GM23248 (cell line): Measurements from ENCODE around the gene NR5A2. TPM values are rescaled to one million over a fixed set of nuclear protein-coding genes. Genes with fewer than 3 reads are reported as not detected.

Experiments
- DNase-seq: peaks from one replicate; pipeline ENCODE4 v3.0.0-alpha.2; 2015
- H2AFZ ChIP-seq: fragments of 200-600 bp; sonication (generic); 2 replicates; pipeline ENCODE4 v1.6.1; 2016; ENCODE audit warnings: antibody characterized with exemption
- H3F3A ChIP-seq: fragments of 200-600 bp; sonication (generic); 2 replicates; pipeline ENCODE4 v1.6.1; 2016; ENCODE audit warnings: mild to moderate bottlenecking, antibody characterized with exemption, mixed run types; ENCODE audit not compliant: insufficient read depth
- H3K27ac ChIP-seq: fragments of 200-600 bp; sonication (generic); 2 replicates; pipeline ENCODE4 v1.5.1; 2016; ENCODE audit warnings: mild to moderate bottlenecking
- H3K27me3 ChIP-seq: fragments of 200-600 bp; sonication (generic); replicated peaks from 2 replicates; pipeline ENCODE4 v1.6.1; 2016; ENCODE audit warnings: mild to moderate bottlenecking; ENCODE audit not compliant: insufficient read depth
- H3K36me3 ChIP-seq: fragments of 200-600 bp; sonication (generic); 2 replicates; pipeline ENCODE4 v1.6.1; 2016; ENCODE audit warnings: low read depth, mild to moderate bottlenecking
- H3K4me1 ChIP-seq: fragments of 200-600 bp; sonication (generic); 2 replicates; pipeline ENCODE4 v1.6.1; 2016; ENCODE audit warnings: mild to moderate bottlenecking; ENCODE audit not compliant: insufficient read depth
- H3K4me2 ChIP-seq: fragments of 200-600 bp; sonication (generic); one replicate; pipeline ENCODE4 v1.6.1; 2016; ENCODE audit warnings: mild to moderate bottlenecking; ENCODE audit not compliant: unreplicated experiment
- H3K4me3 ChIP-seq: fragments of 200-600 bp; sonication (generic); 2 replicates; pipeline ENCODE4 v1.5.1; 2016; ENCODE audit warnings: mild to moderate bottlenecking
- H3K79me2 ChIP-seq: fragments of 200-600 bp; sonication (generic); 2 replicates; pipeline ENCODE4 v1.6.1; 2016; ENCODE audit warnings: mild to moderate bottlenecking; ENCODE audit not compliant: insufficient read depth
- H3K9ac ChIP-seq: fragments of 200-600 bp; sonication (generic); 2 replicates; pipeline ENCODE4 v1.6.1; 2016; ENCODE audit warnings: mild to moderate bottlenecking
- H3K9me2 ChIP-seq: fragments of 200-600 bp; sonication (generic); 2 replicates; pipeline ENCODE4 v1.6.1; 2016; ENCODE audit warnings: mixed run types, mild to moderate bottlenecking, moderate library complexity; ENCODE audit not compliant: insufficient read depth
- H3K9me3 ChIP-seq: fragments of 200-600 bp; sonication (generic); one replicate; pipeline ENCODE4 v1.6.1; 2017; ENCODE audit warnings: low read depth
- H4K20me1 ChIP-seq: fragments of 200-600 bp; sonication (generic); 2 replicates; pipeline ENCODE4 v1.6.0; 2016; ENCODE audit not compliant: insufficient read depth
- EZH2 ChIP-seq: fragments of 200-600 bp; sonication (generic); IDR thresholded peaks from 2 replicates; pipeline ENCODE4 v1.6.1; 2018; ENCODE audit warnings: antibody characterized with exemption, mild to moderate bottlenecking; ENCODE audit not compliant: insufficient read depth, poor library complexity, severe bottlenecking
- EZH2phosphoT487 ChIP-seq: fragments of 200-600 bp; sonication (generic); IDR thresholded peaks from 2 replicates; pipeline ENCODE4 v1.6.1; 2018; ENCODE audit warnings: antibody characterized with exemption, moderate library complexity, mild to moderate bottlenecking, low read depth; ENCODE audit not compliant: insufficient read depth
- WGBS, 2 experiments: methylation state at CpG; one replicate each; pipeline ENCODE4 v1.1.6; 2015 to 2017; ENCODE audit warnings: low lambda C conversion rate in 2 of 2, low coverage in 1 of 2; ENCODE audit errors: missing lambda C conversion rate in 2 of 2; 5-methylcytosine and 5-hydroxymethylcytosine counted together
- in situ Hi-C: fragments of 300-500 bp; cut with MboI; formaldehyde crosslinking; loops from 2 replicates; pipeline ENCODE4 v1.15.0; 2020
- polyA plus RNA-seq: library from polyadenylated mRNA; unstranded; fragments of >200 nt; fragmentation: Nextera tagmentation; extraction: Ambion mirVana; gene quantifications from 2 replicates; pipeline ENCODE4 v1.2.1, GENCODE V29; 2016
- total RNA-seq: library from RNA; depleted of rRNA; stranded (reverse); fragments of >200 nt; shearing (Covaris generic); gene quantifications from 2 replicates; pipeline ENCODE4 v1.2.3, GENCODE V29; 2014

Gene NR5A2
- total and polyA plus RNA-seq, 2 experiments from 2014 or later: 0.06 to 0.65 TPM

DNA sequence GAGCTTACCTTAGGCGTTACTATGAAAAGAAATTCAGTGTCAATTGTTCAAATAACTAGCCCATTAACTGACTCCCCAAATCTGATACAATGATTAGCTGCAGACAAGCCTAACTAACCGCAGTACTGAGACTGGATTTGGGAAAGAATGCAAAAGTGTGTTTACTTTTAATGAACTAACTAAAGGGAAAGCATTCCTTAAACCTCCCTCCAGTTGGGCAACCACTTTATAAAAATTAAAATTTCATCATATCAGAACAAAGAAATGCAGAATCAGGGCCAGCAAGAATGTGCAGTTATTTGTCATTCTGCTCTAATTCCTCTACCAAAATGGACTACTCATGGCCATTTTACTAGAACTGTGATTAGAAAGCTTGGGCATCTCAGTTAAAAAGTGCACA is 11.7 kb upstream of the NR5A2 start:
- H3F3A ChIP-seq: no peaks in the 10 kb centered on the region
- no peaks in the 10 kb centered on the region for H3K9me3 ChIP-seq
- peaks cover 7% of the 10 kb centered on the region; the same call in 1 of the 2 replicates for H3K27me3 ChIP-seq
- no peaks in the 10 kb centered on the region for H3K9me2 ChIP-seq
- WGBS, 2 experiments: 55 to 56% methylated on average over 2 of the region's 2 CpGs
- H2AFZ ChIP-seq: no peak overlapping the region
- no peak overlapping the region for H3K4me3 ChIP-seq
- H4K20me1 ChIP-seq: no peaks in the 10 kb centered on the region
- H3K36me3 ChIP-seq: no peaks in the 10 kb centered on the region
- in situ Hi-C loops: no loop called here
- H3K4me1 ChIP-seq: no peaks in the 10 kb centered on the region
- no peak overlapping the region for H3K27ac ChIP-seq
- H3K4me2 ChIP-seq: no peak overlapping the region
- TF ChIP-seq EZH2phosphoT487 (no peak), EZH2 (no peak)
- DNase-seq: no peak
- no peak overlapping the region for H3K9ac ChIP-seq
- no peaks in the 10 kb centered on the region for H3K79me2 ChIP-seq

DNA sequence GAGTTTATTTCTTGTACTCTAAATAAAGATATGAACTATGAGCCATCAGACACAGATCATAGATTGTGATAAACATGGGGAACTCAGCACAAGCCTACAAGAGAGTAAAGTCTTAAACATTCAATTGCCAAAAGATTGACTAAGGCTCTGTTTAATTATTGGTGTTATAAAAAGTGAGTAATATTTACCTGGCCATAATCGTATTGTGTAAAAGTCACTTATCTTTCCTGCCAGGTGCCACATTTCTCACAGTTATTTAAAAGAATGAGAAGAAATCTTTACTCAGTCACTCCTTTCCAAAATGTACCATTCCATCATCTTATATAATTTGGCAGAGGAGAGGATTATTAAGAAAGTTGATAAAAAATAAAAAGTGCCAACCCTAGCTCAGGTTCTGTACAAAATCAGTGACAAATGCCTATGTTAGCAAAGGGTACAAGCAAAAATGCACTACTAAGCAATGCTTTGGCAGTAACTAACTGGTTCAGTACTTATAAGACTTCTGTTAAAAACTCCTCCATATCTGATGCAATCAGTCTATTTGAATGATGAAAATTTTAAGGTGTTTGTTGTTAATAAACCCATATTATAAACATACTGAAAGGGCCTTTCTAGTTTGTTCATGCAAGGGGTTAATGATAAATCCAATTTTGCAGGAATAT is 5.8 kb upstream of the NR5A2 start:
- 39 to 59% methylated on average over 1 of the region's 1 CpG for WGBS, 2 experiments
- Histone ChIP-seq H3K4me1 (no peaks in the 10 kb centered on the region), H3F3A (no peaks in the 10 kb centered on the region), H3K9me2 (no peaks in the 10 kb centered on the region), H4K20me1 (no peaks in the 10 kb centered on the region), H3K4me3 (no peak overlapping the region), H3K27me3 (0 out of 2 replicates have a peak, but pooled peaks cover 4% of the 10 kb centered on the region), H3K9ac (no peak overlapping the region), H2AFZ (no peak overlapping the region), H3K27ac (no peak overlapping the region), H3K36me3 (no peaks in the 10 kb centered on the region), H3K4me2 (no peak overlapping the region), H3K9me3 (no peaks in the 10 kb centered on the region), H3K79me2 (no peaks in the 10 kb centered on the region)
- no peak for DNase-seq
- in situ Hi-C loops: no loop called here
- TF ChIP-seq EZH2 (no peak), EZH2phosphoT487 (no peak)

DNA sequence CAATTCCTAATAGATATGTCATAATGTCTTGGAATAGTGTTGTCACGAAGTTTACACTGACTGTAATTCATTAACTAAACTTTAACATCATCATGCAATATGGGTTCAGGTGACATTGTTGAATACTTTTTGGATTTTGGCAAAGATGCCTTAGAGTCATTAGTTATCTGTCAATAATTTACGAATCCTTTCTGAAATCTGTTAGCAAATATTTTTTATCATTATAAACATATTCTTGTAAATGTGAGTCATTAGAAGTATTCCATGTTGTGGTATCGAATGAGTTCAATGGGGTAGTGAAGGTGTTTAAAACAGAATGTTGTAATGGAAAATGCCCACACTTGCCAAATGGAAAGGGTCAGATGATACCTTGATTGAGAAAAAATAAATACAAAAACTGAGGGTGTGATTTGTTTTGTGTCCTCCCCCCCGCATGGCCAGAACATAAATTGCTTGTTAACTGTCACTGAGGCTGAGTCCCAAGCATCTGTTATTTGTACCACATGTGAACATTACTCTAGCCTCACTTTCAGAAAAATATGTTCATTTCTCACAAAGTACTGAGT is 5.2 kb upstream of the NR5A2 start:
- in situ Hi-C loops: no loop called here
- no peaks in the 10 kb centered on the region for H3K36me3 ChIP-seq

DNA sequence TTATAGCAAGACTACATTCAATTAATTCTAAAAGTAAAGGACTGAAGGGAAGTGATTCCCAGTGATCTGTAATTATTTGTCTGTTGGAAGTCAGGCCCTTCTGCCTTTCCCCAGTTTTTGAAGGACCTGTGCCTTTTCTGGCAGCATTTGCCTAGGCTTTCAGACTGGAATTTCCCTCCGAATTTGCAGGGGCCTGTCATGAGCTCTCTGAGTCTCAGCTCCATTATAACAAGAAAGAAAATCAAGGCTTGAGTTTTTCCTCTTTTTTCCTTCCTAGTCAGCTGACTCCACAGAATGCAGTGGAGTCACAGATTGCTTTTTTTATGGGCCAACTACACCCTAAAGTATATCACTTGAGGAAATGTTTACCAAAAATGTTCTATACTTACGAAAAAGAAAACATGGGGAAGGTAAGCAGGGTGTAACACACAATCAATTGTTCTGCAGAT is 1.1 kb downstream of the NR5A2 start:
- Histone ChIP-seq H3K9me3 (no peaks in the 10 kb centered on the region), H4K20me1 (no peaks in the 10 kb centered on the region), H3K4me2 (peak overlapping the region; percentile 71), H3K9ac (no peak overlapping the region), H3F3A (peaks cover 9% of the 10 kb centered on the region; the same call in 1 of the 2 replicates), H2AFZ (peak overlapping the region; percentile 74), H3K9me2 (no peaks in the 10 kb centered on the region), H3K36me3 (no peaks in the 10 kb centered on the region), H3K27me3 (peaks cover 62% of the 10 kb centered on the region), H3K4me1 (no peaks in the 10 kb centered on the region), H3K27ac (no peak overlapping the region), H3K79me2 (no peaks in the 10 kb centered on the region), H3K4me3 (peak overlapping the region; percentile 65)
- 12 to 21% methylated on average over 2 of the region's 2 CpGs for WGBS, 2 experiments
- 0 out of 2 replicates have a peak, but pooled peaks have one; percentile 23 for TF ChIP-seq EZH2phosphoT487
- no peak for TF ChIP-seq EZH2
- DNase-seq: no peak
- in situ Hi-C loops: no loop called here

More for the DNA sequence above, 5.2 kb upstream of the NR5A2 start:
- no peaks in the 10 kb centered on the region for H3K79me2 ChIP-seq
- H3K4me3 ChIP-seq: no peak overlapping the region
- no peaks in the 10 kb centered on the region for H3K9me3 ChIP-seq
- no peaks in the 10 kb centered on the region for H3K9me2 ChIP-seq
- DNase-seq: no peak
- H3K27ac ChIP-seq: no peak overlapping the region
- H4K20me1 ChIP-seq: no peaks in the 10 kb centered on the region
- TF ChIP-seq EZH2: no peak
- no peak for TF ChIP-seq EZH2phosphoT487
- H2AFZ ChIP-seq: no peak overlapping the region
- no peak overlapping the region for H3K9ac ChIP-seq
- H3K4me2 ChIP-seq: no peak overlapping the region
- H3K27me3 ChIP-seq: peaks cover 10% of the 10 kb centered on the region
- 48 to 50% methylated on average over 4 of the region's 4 CpGs for WGBS, 2 experiments
- no peaks in the 10 kb centered on the region for H3K4me1 ChIP-seq
- H3F3A ChIP-seq: no peaks in the 10 kb centered on the region
